Neural cell (in vitro differentiated cells): ENCODE data around the gene FTCDNL1. TPM values are rescaled to one million over a fixed set of nuclear protein-coding genes. Genes with fewer than 3 reads are reported as not detected.

Experiments used
- H2AFZ ChIP-seq: fragments of 200-600, 300-800 bp; sonication (generic), shearing (Covaris generic); 2 replicates; pipeline ENCODE4 v1.6.0; 2014; ENCODE audit warnings: low read depth, mild to moderate bottlenecking, antibody characterized with exemption, low read length, moderate library complexity
- H3F3A ChIP-seq: fragments of 200-600 bp; shearing (Covaris generic); 2 replicates; pipeline ENCODE4 v1.6.1; 2016; ENCODE audit warnings: mild to moderate bottlenecking, moderate library complexity, mixed read lengths, antibody characterized with exemption, low read length; ENCODE audit not compliant: insufficient read depth, poor library complexity, severe bottlenecking
- H3K27ac ChIP-seq: fragments of 200-600, 300-800 bp; sonication (generic), shearing (Covaris generic); 2 replicates; pipeline ENCODE4 v1.5.1; 2014; ENCODE audit warnings: mild to moderate bottlenecking, low read length, moderate library complexity
- H3K27me3 ChIP-seq: fragments of 300-800, 200-600 bp; sonication (generic), shearing (Covaris generic); 2 replicates; pipeline ENCODE4 v1.6.0; 2014; ENCODE audit warnings: mild to moderate bottlenecking, low read depth, low read length, moderate library complexity; ENCODE audit not compliant: insufficient read depth
- H3K36me3 ChIP-seq: fragments of 300-800, 200-600 bp; sonication (generic), shearing (Covaris generic); 2 replicates; pipeline ENCODE4 v1.5.1; 2014; ENCODE audit warnings: mild to moderate bottlenecking, antibody characterized with exemption, low read length, moderate library complexity; ENCODE audit not compliant: insufficient read depth
- H3K4me2 ChIP-seq: fragments of 300-800, 200-600 bp; sonication (generic), shearing (Covaris generic); 2 replicates; pipeline ENCODE4 v1.6.0; 2014; ENCODE audit warnings: mild to moderate bottlenecking, low read length
- H3K4me3 ChIP-seq: fragments of 300-800, 200-600 bp; sonication (generic), shearing (Covaris generic); 2 replicates; pipeline ENCODE4 v1.5.1; 2014; ENCODE audit warnings: mild to moderate bottlenecking, low read length, moderate library complexity
- H3K79me2 ChIP-seq: fragments of 200-600 bp; shearing (Covaris generic); replicated peaks from 2 replicates; pipeline ENCODE4 v1.6.0; 2014; ENCODE audit warnings: mild to moderate bottlenecking, low read length, moderate library complexity; ENCODE audit not compliant: insufficient read depth
- H3K9ac ChIP-seq: fragments of 300-800, 200-600 bp; sonication (generic), shearing (Covaris generic); 2 replicates; pipeline ENCODE4 v1.6.1; 2016; ENCODE audit warnings: mild to moderate bottlenecking, low read length, mixed read lengths
- H3K9me2 ChIP-seq: fragments of 200-600 bp; shearing (Covaris generic); 2 replicates; pipeline ENCODE4 v1.6.1; 2016; ENCODE audit warnings: mild to moderate bottlenecking, low read length, mixed read lengths; ENCODE audit not compliant: insufficient read depth
- H3K9me3 ChIP-seq: fragments of 200-600, 300-800 bp; sonication (generic), shearing (Covaris generic); 2 replicates; pipeline ENCODE4 v1.6.1; 2016; ENCODE audit warnings: mild to moderate bottlenecking, mixed run types, low read length, moderate library complexity, mixed read lengths
- H4K20me1 ChIP-seq: fragments of 200-600 bp; shearing (Covaris generic); 2 replicates; pipeline ENCODE4 v1.6.1; 2016; ENCODE audit warnings: mild to moderate bottlenecking, mixed run types; ENCODE audit not compliant: insufficient read depth
- CTCF ChIP-seq: fragments of 450-650 bp; IDR thresholded peaks from 2 replicates; pipeline ENCODE4 v1.5.1; 2014; ENCODE audit warnings: antibody characterized with exemption, mild to moderate bottlenecking, moderate library complexity; ENCODE audit not compliant: poor library complexity, severe bottlenecking
- EP300 ChIP-seq: fragments of 450-650 bp; conservative IDR thresholded peaks from 2 replicates; pipeline ENCODE4 v1.6.1; 2014; ENCODE audit warnings: antibody characterized with exemption, mild to moderate bottlenecking, moderate library complexity; ENCODE audit not compliant: poor library complexity, severe bottlenecking
- EZH2 ChIP-seq: fragments of 200-600, 300-800 bp; shearing (Covaris generic), sonication (generic); IDR thresholded peaks from 2 replicates; pipeline ENCODE4 v1.6.1; 2014; ENCODE audit warnings: antibody characterized with exemption, low read length, borderline replicate concordance, mild to moderate bottlenecking; ENCODE audit not compliant: insufficient read depth, poor library complexity, severe bottlenecking
- MXI1 ChIP-seq: fragments of 450-650 bp; conservative IDR thresholded peaks from 2 replicates; pipeline ENCODE4 v1.6.1; 2014; ENCODE audit warnings: antibody characterized with exemption, mild to moderate bottlenecking; ENCODE audit not compliant: poor library complexity, severe bottlenecking
- POLR2AphosphoS5 ChIP-seq: IDR thresholded peaks from 2 replicates; pipeline ENCODE4 v1.6.1; 2012
- RAD21 ChIP-seq: fragments of 450-650 bp; conservative IDR thresholded peaks from 2 replicates; pipeline ENCODE4 v1.6.1; 2014; ENCODE audit warnings: antibody characterized with exemption, mild to moderate bottlenecking, moderate library complexity
- REST ChIP-seq: IDR thresholded peaks from 2 replicates; pipeline ENCODE4 v1.6.1; 2012; ENCODE audit warnings: borderline replicate concordance
- SMC3 ChIP-seq: fragments of 450-650 bp; conservative IDR thresholded peaks from 2 replicates; pipeline ENCODE4 v1.6.1; 2014; ENCODE audit warnings: antibody characterized with exemption, mild to moderate bottlenecking, moderate library complexity; ENCODE audit not compliant: poor library complexity
- TAF1 ChIP-seq: IDR thresholded peaks from 2 replicates; pipeline ENCODE4 v1.6.1; 2012; ENCODE audit warnings: low read depth
- polyA plus RNA-seq: library from polyadenylated mRNA; depleted of rRNA; stranded (reverse); fragments of >200 nt; gene quantifications from 2 replicates; pipeline ENCODE4 v1.2.3, GENCODE V29; 2014

The FTCDNL1 gene
- polyA plus RNA-seq, 1 donor from 2014 or later, result not detected

DNA sequence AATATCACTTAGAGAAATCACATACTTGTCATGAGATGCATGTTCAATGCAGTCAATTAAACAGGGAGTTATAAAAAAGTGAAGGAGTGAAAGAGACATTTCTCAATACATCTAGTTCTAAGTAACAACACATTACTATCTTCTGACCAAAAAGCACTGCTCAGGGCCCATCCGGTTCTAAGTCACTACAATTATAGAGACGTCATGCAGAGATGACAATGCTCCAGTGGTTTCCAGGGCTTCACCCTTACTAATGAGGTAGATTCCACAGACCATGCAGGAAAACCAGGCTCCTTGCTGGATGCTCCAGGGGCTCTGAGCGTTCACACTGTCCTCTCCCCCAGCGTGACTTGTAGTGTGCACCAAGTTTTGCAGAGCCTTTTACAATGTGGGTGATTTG lies 88.0 kb downstream of the FTCDNL1 start:
- H3K9me3 ChIP-seq, result no peaks in the 10 kb centered on the region
- H3K4me2 ChIP-seq, result no peak overlapping the region
- no peaks in the 10 kb centered on the region for H3K36me3 ChIP-seq
- no peaks in the 10 kb centered on the region for H3F3A ChIP-seq
- no peaks in the 10 kb centered on the region for H3K79me2 ChIP-seq
- H4K20me1 ChIP-seq, result no peaks in the 10 kb centered on the region
- H3K27me3 ChIP-seq, result no peaks in the 10 kb centered on the region
- no peak overlapping the region for H3K4me3 ChIP-seq
- no peak overlapping the region for H3K27ac ChIP-seq
- no peaks in the 10 kb centered on the region for H3K9me2 ChIP-seq
- no peak overlapping the region for H2AFZ ChIP-seq
- no peak overlapping the region for H3K9ac ChIP-seq
- TF ChIP-seq SMC3 (no peak), POLR2AphosphoS5 (no peak), REST (no peak), CTCF (no peak), EZH2 (no peak), RAD21 (no peak), EP300 (no peak), TAF1 (no peak), MXI1 (no peak)

- Histone ChIP-seq H3K9ac (no peak overlapping the region), H4K20me1 (no peaks in the 10 kb centered on the region), H3K36me3 (no peaks in the 10 kb centered on the region), H2AFZ (no peak overlapping the region), H3K79me2 (no peaks in the 10 kb centered on the region), H3K9me3 (no peaks in the 10 kb centered on the region), H3F3A (no peaks in the 10 kb centered on the region), H3K27me3 (no peaks in the 10 kb centered on the region), H3K4me3 (no peak overlapping the region), H3K9me2 (no peaks in the 10 kb centered on the region), H3K27ac (no peak overlapping the region), H3K4me2 (no peak overlapping the region)
- TF ChIP-seq RAD21 (no peak), TAF1 (no peak), CTCF (no peak), EP300 (no peak), SMC3 (no peak), MXI1 (no peak), EZH2 (no peak), POLR2AphosphoS5 (no peak), REST (no peak)
These were observed 90.4 kb downstream of the FTCDNL1 start for GRCh38 chr2:199760574-199760973.
